Embryonic facial prominence (tissue), 1 donor: Measurements from ENCODE around the gene TEDC2.

Source experiments
- DNase-seq: peaks from one replicate; pipeline ENCODE4 v3.0.0-alpha.2; 2016; ENCODE audit errors: extremely low spot score

Gene TEDC2

DNA sequence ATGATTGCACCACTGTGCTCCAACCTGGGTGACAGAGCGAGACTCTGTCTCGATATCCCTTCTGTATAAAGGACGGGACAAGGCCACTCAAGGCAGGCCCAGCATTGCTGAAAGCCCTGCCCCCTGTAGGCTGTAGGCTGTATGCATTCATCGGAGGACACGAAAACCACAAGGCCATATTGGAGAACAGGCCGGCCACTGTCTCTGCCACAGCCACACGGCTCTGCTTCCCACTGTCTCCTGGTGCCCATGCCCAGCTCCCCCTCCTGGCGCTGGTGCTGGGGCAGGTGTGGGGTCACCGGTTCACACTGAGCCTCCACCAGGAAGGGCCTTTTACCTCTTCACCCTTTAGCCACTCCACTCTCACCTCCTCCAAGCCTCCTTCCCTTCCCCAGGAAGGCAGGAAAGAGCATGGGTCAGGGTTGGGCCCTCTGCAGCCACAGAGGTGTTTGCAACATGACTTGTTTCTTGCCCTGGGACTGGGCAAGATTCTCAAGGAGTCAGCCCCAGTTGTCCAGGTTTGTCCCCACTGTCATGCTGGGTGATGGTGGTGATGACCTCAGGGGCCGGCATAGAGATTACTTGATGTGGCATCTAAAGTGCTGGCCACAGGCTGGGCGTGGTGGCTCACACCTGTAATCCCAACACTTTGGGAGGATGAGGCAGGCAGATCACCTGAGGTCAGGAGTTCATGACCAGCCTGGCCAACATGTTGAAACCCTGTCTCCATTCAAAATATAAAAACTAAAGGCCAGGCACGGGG lies 5.9 kb downstream of the TEDC2 start:
- DNase-seq: no peak

GRCh38 chr16:2466667-2467527 lies 7.0 kb downstream of the TEDC2 start:
- DNase-seq: no peak

- DNase-seq: peak; percentile 69
Measured at GRCh38 chr16:2467528-2468232, 7.8 kb downstream of the TEDC2 start.

DNA sequence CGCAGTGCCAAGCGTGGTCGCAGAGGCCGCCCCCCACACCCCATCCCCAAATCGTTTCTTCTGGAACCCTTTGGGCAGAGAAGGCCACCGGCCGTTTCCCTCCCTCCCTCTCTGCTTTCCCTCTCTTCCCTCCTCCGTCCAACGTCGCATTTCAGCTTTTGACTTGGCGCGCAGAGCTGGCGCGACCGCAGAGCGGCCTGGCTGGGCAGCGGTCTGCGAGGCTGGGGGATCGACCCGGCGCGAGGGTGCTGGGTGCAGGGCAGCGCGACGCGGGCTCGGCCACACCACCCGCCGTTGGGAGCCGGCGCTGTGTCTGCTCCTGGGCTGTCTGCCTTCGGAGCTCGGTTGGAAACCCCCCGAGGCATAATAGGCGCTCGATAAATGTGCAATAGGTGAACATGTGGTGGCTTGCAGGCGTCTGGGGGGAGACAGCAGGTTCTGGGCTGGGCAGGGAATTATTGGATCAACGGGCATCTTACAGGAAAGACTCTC lies 8.4 kb downstream of the TEDC2 start:
- DNase-seq: no peak

DNA sequence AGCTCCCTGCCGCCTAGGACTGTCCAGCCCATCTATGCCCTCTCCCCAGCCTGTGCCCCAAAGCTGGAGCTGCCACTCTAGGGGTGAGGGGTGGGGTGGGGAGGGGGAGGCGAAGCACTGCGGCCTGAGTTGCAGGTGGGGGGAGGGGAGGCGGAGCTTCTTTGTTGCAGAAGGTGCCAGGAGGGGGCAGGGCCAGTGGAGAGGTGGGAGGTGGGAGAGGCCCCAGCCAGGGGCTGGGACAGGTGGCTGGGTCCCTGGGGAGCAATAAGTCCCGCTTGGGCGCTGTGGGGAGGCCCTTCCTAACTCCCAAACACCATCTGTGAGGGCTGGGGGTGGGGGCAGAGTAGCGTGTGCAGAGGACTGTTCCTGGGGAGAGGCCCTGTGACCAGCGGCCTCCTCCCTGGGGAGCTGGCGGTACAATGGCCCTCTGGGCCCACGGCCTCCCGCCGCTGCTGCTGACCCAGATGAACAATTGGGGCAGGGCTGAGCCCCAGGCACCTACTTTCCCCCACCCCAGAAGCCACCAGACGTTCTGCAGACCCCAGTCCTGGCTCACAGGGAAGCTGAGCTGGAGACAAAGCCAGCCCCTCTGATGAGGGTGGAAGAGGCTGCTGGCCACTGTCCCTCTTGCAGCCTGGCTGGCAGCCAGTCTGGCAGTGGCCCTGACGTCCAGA lies 9.0 kb downstream of the TEDC2 start:
- no peak for DNase-seq

DNA sequence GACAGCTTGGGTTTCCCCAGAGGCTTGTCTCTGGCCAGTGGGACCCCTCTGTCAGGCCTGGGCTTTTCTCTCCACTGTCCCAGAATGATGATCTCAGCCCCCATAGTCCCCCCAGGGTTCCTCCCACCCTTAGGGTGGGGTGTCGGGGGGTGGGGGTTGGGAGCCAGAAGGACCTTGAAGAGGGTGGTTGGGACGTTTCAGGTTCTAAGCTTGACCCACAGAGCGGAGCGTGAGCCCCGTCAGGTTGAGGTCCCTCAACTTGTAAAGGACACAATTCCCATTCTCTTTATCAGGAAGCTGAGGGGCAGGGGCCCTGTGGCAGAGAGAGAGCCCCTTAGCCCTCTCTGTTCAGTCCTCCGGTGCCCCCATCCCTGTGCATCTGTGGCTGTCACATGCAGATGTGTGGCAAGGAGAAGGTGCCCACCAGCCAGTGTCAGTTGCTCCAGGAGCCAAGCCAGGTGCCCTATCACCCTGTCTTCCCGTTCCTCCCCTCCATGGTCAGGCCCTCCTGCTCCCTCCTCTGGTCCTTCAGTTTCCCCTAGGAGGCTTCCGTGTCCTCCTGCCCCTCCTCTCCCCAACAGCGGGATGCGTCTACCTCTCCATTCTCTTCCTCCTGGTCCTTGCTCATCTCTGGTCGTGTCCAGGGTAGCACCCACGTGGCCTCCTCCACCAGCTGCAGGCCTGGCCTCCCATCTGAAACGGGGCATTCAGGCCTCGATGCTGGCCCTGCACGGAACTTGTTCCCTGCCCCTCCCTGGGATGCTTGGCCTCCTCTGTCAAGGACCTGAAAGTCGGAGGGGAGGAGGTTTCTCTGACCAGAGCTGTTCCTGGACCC lies 9.7 kb downstream of the TEDC2 start:
- DNase-seq: no peak

DNA sequence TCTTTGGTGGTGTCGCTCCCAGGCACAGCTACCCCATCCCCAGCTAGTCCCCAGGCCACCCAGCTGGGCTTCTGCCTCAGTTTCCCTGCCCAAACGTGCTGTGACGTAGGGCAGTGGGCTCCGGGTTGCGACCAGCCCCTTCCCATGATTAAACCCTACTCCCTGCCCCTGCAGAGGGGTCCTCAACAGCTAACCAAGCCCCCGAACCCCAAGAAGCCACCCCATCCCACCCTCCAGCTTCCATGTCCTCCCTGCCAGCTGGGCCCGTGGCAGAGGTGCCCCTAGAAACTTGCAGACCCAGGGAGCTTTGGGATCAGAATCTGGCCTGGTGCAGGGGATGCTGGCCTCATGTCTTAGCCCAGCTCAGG lies 10.3 kb downstream of the TEDC2 start:
- DNase-seq: no peak

GRCh38 chr16:2470603-2471015 lies 10.7 kb downstream of the TEDC2 start:
- no peak for DNase-seq

GRCh38 chr16:2471016-2471652 lies 11.2 kb downstream of the TEDC2 start, which contains the start of gene NTN3:
Gene NTN3, plus strand, starts transcription at chr16:2471297. Its CDS starts 405 bp downstream, at chr16:2471702.
- peak; percentile 72 for DNase-seq

GRCh38 chr16:2471653-2472487 lies 12.0 kb downstream of the TEDC2 start:
- no peak for DNase-seq

GRCh38 chr16:2472488-2472864 lies 12.6 kb downstream of the TEDC2 start:
- no peak for DNase-seq

GRCh38 chr16:2472885-2473445 lies 13.1 kb downstream of the TEDC2 start:
- DNase-seq: no peak

DNA sequence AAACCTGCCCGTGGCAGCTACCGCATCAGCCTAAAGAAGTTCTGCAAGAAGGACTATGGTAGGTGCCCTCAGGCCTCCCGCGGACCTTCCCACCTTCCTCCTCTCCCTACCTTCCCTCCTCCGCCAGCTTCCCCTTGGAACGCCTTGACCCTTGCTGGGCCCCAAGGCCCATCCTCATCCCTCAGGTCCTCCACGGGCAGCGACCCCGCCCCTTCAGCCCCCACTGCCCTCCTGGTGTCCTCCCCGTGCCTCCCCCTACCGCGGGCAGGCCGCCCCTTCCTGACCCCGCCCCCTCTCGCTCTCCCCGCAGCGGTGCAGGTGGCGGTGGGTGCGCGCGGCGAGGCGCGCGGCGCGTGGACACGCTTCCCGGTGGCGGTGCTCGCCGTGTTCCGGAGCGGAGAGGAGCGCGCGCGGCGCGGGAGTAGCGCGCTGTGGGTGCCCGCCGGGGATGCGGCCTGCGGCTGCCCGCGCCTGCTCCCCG lies 13.6 kb downstream of the TEDC2 start:
- no peak for DNase-seq

- no peak for DNase-seq
Measured at GRCh38 chr16:2473999-2474876, 14.3 kb downstream of the TEDC2 start.

DNA sequence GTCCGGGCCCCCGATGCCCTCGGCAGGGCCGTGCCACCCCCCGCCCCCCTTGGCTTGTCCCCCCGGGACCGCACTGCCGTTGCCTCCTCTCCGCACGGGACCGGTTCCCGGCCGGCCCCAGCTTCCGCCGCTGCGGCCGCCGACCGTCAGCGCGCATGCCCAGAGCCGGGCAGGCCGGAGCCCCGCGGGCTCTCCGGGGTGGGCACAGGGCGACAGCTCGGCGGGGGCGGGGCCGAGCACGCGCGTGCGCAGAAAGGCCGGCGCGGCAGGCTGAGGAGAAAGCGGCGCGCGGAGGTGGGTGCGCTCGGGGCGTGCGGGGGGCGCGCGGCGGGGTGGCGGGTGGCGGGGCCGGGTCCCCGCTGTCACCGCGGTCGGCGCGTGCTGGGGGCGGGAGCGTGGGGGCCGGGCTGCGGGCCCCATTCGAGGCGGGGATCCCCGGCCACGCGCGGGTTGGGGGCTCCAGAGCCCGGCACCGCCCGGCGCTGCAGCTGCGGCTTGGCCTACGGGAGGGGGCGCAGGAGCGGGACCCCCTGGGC lies 15.0 kb downstream of the TEDC2 start, which contains the start of gene TBC1D24:
Gene TBC1D24 (plus strand): TSS at position 251 of the 536 bp plus-strand sequence. CDS start 21,022 bp downstream, outside the sequence.
- DNase-seq: peak; percentile 49

GRCh38 chr16:2475413-2476344 lies 15.8 kb downstream of the TEDC2 start:
- DNase-seq: no peak
